ENCODE measurements around the gene IPO13. TPM values are rescaled to one million over a fixed set of nuclear protein-coding genes. Genes with fewer than 3 reads are reported as not detected.

Gene IPO13
- total and polyA plus RNA-seq, 4 donors: 7.3 to 35.4 (median 17.4) TPM

DNA sequence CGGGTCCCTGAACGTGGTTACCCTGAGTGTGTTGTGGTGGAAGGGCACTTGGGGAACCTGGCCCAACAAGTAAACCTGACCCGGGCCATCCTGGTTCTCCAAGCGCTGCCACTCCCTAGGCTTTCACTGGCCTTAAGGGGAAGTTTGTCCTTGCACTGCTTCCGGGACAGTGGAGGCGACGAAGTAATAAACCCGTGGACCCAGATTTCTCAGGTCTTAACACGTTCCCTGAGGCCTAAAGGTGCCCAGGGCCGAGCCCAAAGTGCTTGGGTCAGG lies 44.4 kb downstream of the IPO13 start:
- TF ChIP-seq, protein P1, sequence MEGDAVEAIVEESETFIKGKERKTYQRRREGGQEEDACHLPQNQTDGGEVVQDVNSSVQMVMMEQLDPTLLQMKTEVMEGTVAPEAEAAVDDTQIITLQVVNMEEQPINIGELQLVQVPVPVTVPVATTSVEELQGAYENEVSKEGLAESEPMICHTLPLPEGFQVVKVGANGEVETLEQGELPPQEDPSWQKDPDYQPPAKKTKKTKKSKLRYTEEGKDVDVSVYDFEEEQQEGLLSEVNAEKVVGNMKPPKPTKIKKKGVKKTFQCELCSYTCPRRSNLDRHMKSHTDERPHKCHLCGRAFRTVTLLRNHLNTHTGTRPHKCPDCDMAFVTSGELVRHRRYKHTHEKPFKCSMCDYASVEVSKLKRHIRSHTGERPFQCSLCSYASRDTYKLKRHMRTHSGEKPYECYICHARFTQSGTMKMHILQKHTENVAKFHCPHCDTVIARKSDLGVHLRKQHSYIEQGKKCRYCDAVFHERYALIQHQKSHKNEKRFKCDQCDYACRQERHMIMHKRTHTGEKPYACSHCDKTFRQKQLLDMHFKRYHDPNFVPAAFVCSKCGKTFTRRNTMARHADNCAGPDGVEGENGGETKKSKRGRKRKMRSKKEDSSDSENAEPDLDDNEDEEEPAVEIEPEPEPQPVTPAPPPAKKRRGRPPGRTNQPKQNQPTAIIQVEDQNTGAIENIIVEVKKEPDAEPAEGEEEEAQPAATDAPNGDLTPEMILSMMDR (IDR thresholded peaks at IDR 0.05; ENCODE audit: control extremely low read depth, extremely low read depth): no peak
- Histone ChIP-seq H3K9me3 (ENCODE audit: control insufficient read depth in 4 of 4, insufficient read depth in 3 of 4, low read length in 3 of 4) (no peaks in the 10 kb centered on the region), H3K4me3 (peak overlapping the region; percentile 62), H3K9ac (ENCODE audit: insufficient read depth in 1 of 2, low read length in 2 of 2) (peak overlapping the region in 1 of 2 donors; percentile 42), H3K4me1 (ENCODE audit: control insufficient read depth in 5 of 5, insufficient read depth in 5 of 5, low read length in 5 of 5) (peaks cover 0 to 12% (median 4%) of the 10 kb centered on the region in 5 donors), H3K36me3 (ENCODE audit: control insufficient read depth in 4 of 4, insufficient read depth in 4 of 4, low read length in 4 of 4) (peaks cover 0 to 2% (median 1%) of the 10 kb centered on the region in 4 donors), H3K27me3 (ENCODE audit: control insufficient read depth in 3 of 3, insufficient read depth in 3 of 3, low read length in 2 of 3) (no peaks in the 10 kb centered on the region), H3K27ac (ENCODE audit: low read depth in 1 of 2, low read length in 1 of 2) (peak overlapping the region; percentile 11 to 85)
- DNase-seq: peak in 1 of 3 donors; percentile 26
- WGBS, 2 donors: 1% methylated on average over 10 of the region's 10 CpGs
- ATAC-seq (ENCODE audit: insufficient read depth, low FRiP score): no peak

DNA sequence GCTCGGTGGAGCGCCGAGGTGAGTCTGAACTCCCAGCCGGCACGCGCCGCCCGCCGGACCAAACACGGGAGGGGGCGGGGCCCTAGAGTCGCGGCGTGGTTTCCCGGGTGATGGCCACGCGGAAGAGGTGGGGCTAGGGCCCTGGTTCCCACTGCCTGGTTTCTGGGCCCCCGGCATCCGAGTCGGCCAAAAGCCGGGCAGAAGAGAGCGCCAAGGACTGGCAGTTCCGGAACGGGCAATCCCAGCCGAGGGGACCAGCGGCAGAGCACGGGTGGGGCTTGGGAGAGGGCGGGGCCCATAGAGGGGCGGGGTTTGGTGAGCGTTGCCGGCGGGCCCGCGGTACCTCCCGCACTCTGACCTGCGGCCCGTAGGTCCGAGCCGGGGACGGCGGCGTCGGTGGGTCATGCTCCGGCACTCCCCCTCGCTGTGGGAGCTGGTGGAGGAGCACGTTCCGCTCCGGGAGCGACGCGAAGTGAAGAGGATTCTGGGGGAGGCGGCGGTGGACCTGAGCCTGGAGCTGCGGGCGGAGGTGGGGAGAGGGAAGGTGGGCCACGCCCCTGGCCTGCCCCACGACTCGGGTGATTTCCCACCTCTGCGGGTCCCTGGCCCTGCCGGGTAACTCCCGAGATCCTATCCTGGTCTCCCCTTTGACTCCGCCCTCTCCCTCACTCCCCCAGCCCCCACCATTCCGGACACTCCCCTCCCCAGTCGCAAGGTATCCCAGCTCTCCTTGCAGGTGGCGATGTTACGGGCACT lies 44.9 kb downstream of the IPO13 start, which contains the start of gene CCDC24:
CCDC24 (plus strand) TSS at position 124 of the 756 bp plus-strand sequence; CDS start at position 404, 280 bp downstream.
- Histone ChIP-seq H3K9me3 (ENCODE audit: control insufficient read depth in 4 of 4, insufficient read depth in 3 of 4, low read length in 3 of 4) (no peaks in the 10 kb centered on the region), H3K4me3 (peak within 1 kb of the TSS; percentile 62), H3K9ac (ENCODE audit: insufficient read depth in 1 of 2, low read length in 2 of 2) (peak within 1 kb of the TSS in 1 of 2 donors; percentile 42), H3K4me1 (ENCODE audit: control insufficient read depth in 5 of 5, insufficient read depth in 5 of 5, low read length in 5 of 5) (peaks cover 0 to 12% (median 6%) of the 10 kb centered on the region in 5 donors), H3K27ac (ENCODE audit: low read depth in 1 of 2, low read length in 1 of 2) (peak within 1 kb of the TSS; percentile 11 to 85), H3K27me3 (ENCODE audit: control insufficient read depth in 3 of 3, insufficient read depth in 3 of 3, low read length in 2 of 3) (no peaks in the 10 kb centered on the region), H3K36me3 (ENCODE audit: control insufficient read depth in 4 of 4, insufficient read depth in 4 of 4, low read length in 4 of 4) (peaks cover 0 to 2% (median 0%) of the 10 kb centered on the region in 4 donors)
- TF ChIP-seq, protein P1 (IDR thresholded peaks at IDR 0.05; ENCODE audit: control extremely low read depth, extremely low read depth): no peak
- ATAC-seq (ENCODE audit: insufficient read depth, low FRiP score) (peak; percentile 83), DNase-seq (peak; percentile 64 to 77 (median 77))
- WGBS, 2 donors: 1% methylated on average over 65 to 66 of the region's 66 CpGs

DNA sequence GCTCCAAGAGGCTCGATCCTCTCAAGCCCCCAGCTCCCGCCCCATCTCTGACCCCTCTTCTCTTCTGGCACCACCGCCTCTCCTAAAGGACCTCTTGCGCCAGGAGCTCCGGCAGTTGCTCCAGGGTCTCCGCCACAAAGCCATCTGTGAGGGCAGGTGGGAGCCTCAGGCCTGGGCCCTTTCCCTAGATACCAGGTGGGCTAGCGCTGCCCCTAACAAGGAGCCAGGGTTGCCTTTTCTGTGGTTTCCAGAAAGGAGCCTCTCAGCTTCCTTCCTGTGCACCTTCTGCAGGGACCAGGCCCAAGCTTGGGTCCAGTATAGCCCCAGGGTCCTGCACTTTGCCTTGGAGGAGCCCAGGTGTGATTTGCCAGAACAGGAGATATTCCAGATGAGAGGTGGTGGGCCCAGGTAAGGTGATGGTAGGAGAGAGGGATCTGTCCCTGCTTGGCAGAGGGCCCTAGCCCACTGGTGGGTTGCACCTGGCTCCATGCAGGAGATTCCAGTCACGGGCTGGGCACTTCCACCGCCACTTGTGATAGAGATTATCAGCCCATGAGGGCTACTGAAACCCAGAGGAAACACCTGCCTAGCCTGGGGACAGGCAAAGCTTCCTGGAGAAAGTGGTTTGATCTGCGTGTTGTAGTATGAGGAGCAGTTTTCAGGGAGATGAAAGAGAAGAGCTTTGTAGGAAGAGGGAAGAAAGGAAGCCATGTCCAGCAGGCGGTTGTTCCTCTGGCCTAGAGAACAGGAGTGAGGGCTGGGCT lies 45.7 kb downstream of the IPO13 start:
- WGBS, 2 donors: 42% methylated on average over 11 of the region's 11 CpGs
- Histone ChIP-seq H3K9ac (ENCODE audit: insufficient read depth in 1 of 2, low read length in 2 of 2) (no peak overlapping the region), H3K4me1 (ENCODE audit: control insufficient read depth in 5 of 5, insufficient read depth in 5 of 5, low read length in 5 of 5) (peaks cover 0 to 14% (median 12%) of the 10 kb centered on the region in 5 donors), H3K4me3 (no peak overlapping the region), H3K9me3 (ENCODE audit: control insufficient read depth in 4 of 4, insufficient read depth in 3 of 4, low read length in 3 of 4) (no peaks in the 10 kb centered on the region), H3K27ac (ENCODE audit: low read depth in 1 of 2, low read length in 1 of 2) (peak overlapping the region in 1 of 2 donors; percentile 13), H3K27me3 (ENCODE audit: control insufficient read depth in 3 of 3, insufficient read depth in 3 of 3, low read length in 2 of 3) (no peaks in the 10 kb centered on the region), H3K36me3 (ENCODE audit: control insufficient read depth in 4 of 4, insufficient read depth in 4 of 4, low read length in 4 of 4) (peaks cover 0 to 2% (median 0%) of the 10 kb centered on the region in 4 donors)
- ATAC-seq (ENCODE audit: insufficient read depth, low FRiP score): no peak
- TF ChIP-seq, protein P1 (IDR thresholded peaks at IDR 0.05; ENCODE audit: control extremely low read depth, extremely low read depth): no peak
- DNase-seq: no peak

Data from lung (tissue), 12 donors.